ENCODE results near the gene PKN1.

- TF ChIP-seq POLR2A (IDR thresholded peaks at IDR 0.05) (no peak), CTCF (IDR thresholded peaks at IDR 0.05) (no peak)
These were observed 2.4 kb downstream of the PKN1 start for GRCh38 chr19:14435320-14436050.
